Measurements from ENCODE around the gene ETS2. TPM values are rescaled to one million over a fixed set of nuclear protein-coding genes. Genes with fewer than 3 reads are reported as not detected.

ETS2 gene
- total and polyA plus RNA-seq, 2 of the 8 experiments (the other 6 are each of a cell fraction or from before 2014, with no cell fraction given) = 11.0 to 45.1 TPM

DNA sequence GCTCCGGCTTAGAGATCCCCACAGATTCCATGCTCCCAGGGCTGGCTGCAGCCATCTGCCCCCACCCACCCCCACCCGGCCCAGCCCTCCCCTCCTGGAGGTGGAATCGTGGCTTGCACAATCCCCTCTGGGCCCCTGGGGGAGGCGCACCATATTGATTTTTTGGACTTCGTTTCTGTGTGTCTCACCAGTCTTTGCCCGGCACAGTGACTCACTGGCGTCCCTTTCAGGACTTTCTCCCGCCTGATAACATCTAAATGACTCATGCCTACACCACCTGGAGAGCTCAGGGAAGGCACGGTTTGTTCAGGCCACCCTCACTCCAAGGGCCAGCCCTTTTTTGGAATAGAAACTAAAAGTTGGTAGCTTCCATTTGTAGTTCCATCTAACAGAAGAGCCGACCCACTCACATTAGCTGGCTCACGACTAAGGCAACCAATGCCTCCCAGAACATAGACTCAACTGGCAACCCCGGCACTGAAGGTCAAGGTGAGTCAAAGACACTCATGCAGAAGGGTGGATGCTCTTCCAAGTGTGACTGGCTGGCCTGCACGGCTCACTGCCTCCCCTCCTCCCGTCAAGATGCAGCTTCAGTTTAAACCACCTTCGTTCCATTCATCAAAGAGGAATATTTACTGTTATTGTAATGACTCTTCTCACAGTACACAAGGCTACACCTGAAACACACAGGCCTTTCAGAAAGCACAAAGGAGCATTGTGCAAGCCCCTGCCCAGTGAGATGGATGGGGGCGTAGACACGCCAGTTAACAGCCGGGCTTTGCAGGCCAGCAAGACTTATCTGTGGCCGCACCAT lies 18.1 kb upstream of the ETS2 start:
- DNase-seq (ENCODE audit: low read depth in 1 of 2, low spot score in 2 of 2) (no peak), FAIRE-seq (no peak)
- H3K9ac ChIP-seq (replicated peaks in 1 of 4; ENCODE audit: extremely low read depth in 1 of 4, low read depth in 3 of 4, low read length in 3 of 4) = no peak overlapping the region
- peak overlapping the region; percentile 66; the same call in 1 of the 2 replicates for H2BK5ac ChIP-seq (ENCODE audit: low read depth, low read length)
- TF ChIP-seq SIN3A (conservative IDR thresholded peaks at IDR 0.05 in 1 of 2, IDR thresholded peaks at IDR 0.05 in 1 of 2; ENCODE audit: low read depth in 1 of 2, low read length in 2 of 2) (no peak), JUND (IDR thresholded peaks at IDR 0.05; ENCODE audit: low read length) (peak; percentile 70), RNF2 (IDR thresholded peaks at IDR 0.05; ENCODE audit: borderline replicate concordance, low read depth, low read length, missing control alignments, poor library complexity, severe bottlenecking) (no peak), TEAD4 (IDR thresholded peaks at IDR 0.05; ENCODE audit: low read depth, low read length) (no peak), CTBP2 (IDR thresholded peaks at IDR 0.05; ENCODE audit: borderline replicate concordance, insufficient read depth, insufficient read length, low read length) (no peak)
- no peak overlapping the region for H2BK120ac ChIP-seq (replicated peaks; ENCODE audit: low read depth, low read length)
- H3K27ac ChIP-seq (ENCODE audit: low read depth, low read length) = no peak overlapping the region
- no peaks in the 10 kb centered on the region for H3K79me2 ChIP-seq (ENCODE audit: control insufficient read depth in 1 of 2, insufficient read depth in 2 of 2, low read length in 2 of 2)
- H4K8ac ChIP-seq (ENCODE audit: extremely low read depth, insufficient read depth, low read length) = no peak overlapping the region
- H3K9me3 ChIP-seq (ENCODE audit: insufficient read depth in 2 of 2, low read depth in 1 of 2, low read length in 1 of 2) = peaks cover 4% of the 10 kb centered on the region in 2 experiments; a peak in 1 of 4 replicates
- H3K23ac ChIP-seq (ENCODE audit: insufficient read length) = no peak overlapping the region
- H2AFZ ChIP-seq (ENCODE audit: low read length) = peak overlapping the region; percentile 2; the same call in 1 of the 2 replicates
- H3K4ac ChIP-seq (replicated peaks; ENCODE audit: insufficient read length, low read depth, low read length) = no peak overlapping the region
- H4K5ac ChIP-seq (ENCODE audit: insufficient read length, low read depth, low read length) = no peak overlapping the region
- no peaks in the 10 kb centered on the region for H3K36me3 ChIP-seq (ENCODE audit: control insufficient read depth in 2 of 4, insufficient read depth in 4 of 4, low read length in 3 of 4)
- H3K4me3 ChIP-seq (ENCODE audit: extremely low read depth in 1 of 4, insufficient read depth in 2 of 4, low read depth in 3 of 4, low read length in 4 of 4) = no peak overlapping the region
- peaks cover 0 to 4% (median 2%) of the 10 kb centered on the region in 4 experiments; a peak in 2 of 7 replicates for H3K4me1 ChIP-seq (replicated peaks in 1 of 4; ENCODE audit: control insufficient read depth in 3 of 4, insufficient read depth in 4 of 4, low read length in 3 of 4)
- no peak overlapping the region; the same call in 1 of the 2 replicates for H2BK15ac ChIP-seq (ENCODE audit: low read length)
- H3K4me2 ChIP-seq (ENCODE audit: insufficient read depth in 1 of 2, low read depth in 2 of 2, low read length in 2 of 2) = no peak overlapping the region
- 78% methylated on average over 17 of the region's 19 CpGs; no CpG with 5 or more reads in 1 of the 2 experiments for WGBS, 2 experiments (ENCODE audit: extremely low coverage in 1 of 2, insufficient coverage in 1 of 2, insufficient read length in 1 of 2, insufficient replicate concordance in 2 of 2, low coverage in 1 of 2, low lambda C conversion rate in 2 of 2, missing lambda C conversion rate in 1 of 2)
- peak overlapping the region; percentile 76; the same call in 1 of the 2 replicates for H2BK20ac ChIP-seq (ENCODE audit: low read length)
- no peaks in the 10 kb centered on the region for H3K23me2 ChIP-seq (ENCODE audit: low read depth, low read length)
- ChIA-PET POLR2A (ENCODE audit: partially characterized antibody) (interaction anchor here (0.8 to 1.5 kb wide), 2 partner anchors 18 to 22 kb away, joined by 3 to 5 read pairs; partner anchors contain the start of gene ETS2), CTCF (ENCODE audit: partially characterized antibody) (interaction anchor here (0.6 to 1.5 kb wide), 3 partner anchors 18 to 273 kb away, joined by 3 to 5 read pairs (median 3); no protein-coding TSS in a partner anchor)
- H3K56ac ChIP-seq (replicated peaks; ENCODE audit: insufficient read length, low read depth, low read length) = no peak overlapping the region
- no peaks in the 10 kb centered on the region for H3K79me1 ChIP-seq (ENCODE audit: low read depth, low read length)
- H2AK5ac ChIP-seq (ENCODE audit: low read depth, low read length) = no peak overlapping the region
- H4K20me1 ChIP-seq (replicated peaks in 1 of 2; ENCODE audit: control insufficient read depth in 1 of 2, insufficient read depth in 2 of 2, low read length in 2 of 2) = no peaks in the 10 kb centered on the region
- no peaks in the 10 kb centered on the region for H3K27me3 ChIP-seq (replicated peaks in 1 of 4; ENCODE audit: control insufficient read depth in 3 of 4, extremely low read depth in 1 of 4, insufficient read depth in 3 of 4, low read length in 3 of 4)
- no peak overlapping the region for H4K91ac ChIP-seq (replicated peaks; ENCODE audit: insufficient read length, low read length)
- H2BK12ac ChIP-seq (ENCODE audit: low read depth, low read length) = peak overlapping the region; percentile 19; the same call in 1 of the 2 replicates
- no peak overlapping the region for H3K14ac ChIP-seq (ENCODE audit: insufficient read length)
- peak overlapping the region; percentile 36 for H3K18ac ChIP-seq (ENCODE audit: extremely low read depth, low read length)
